HUES48 (cell line): ENCODE results near the gene PTBP3.

Source experiments
- H3K27ac ChIP-seq: one replicate; pipeline ENCODE4 v1.7.0; 2013; ENCODE audit warnings: low read depth, low read length, inconsistent platforms
- H3K27me3 ChIP-seq: 2 replicates; pipeline ENCODE4 v1.6.1; 2013; ENCODE audit warnings: mild to moderate bottlenecking, low read length; ENCODE audit not compliant: control insufficient read depth, insufficient read depth
- H3K36me3 ChIP-seq: 2 replicates; pipeline ENCODE4 v1.6.1; 2013; ENCODE audit warnings: low read length; ENCODE audit not compliant: control insufficient read depth, insufficient read depth
- H3K4me1 ChIP-seq: 2 replicates; pipeline ENCODE4 v1.6.1; 2013; ENCODE audit warnings: mild to moderate bottlenecking, low read length; ENCODE audit not compliant: control insufficient read depth, insufficient read depth
- H3K4me3 ChIP-seq: 2 replicates; pipeline ENCODE4 v1.5.1; 2013; ENCODE audit warnings: mild to moderate bottlenecking, low read depth, low read length
- H3K9ac ChIP-seq: 2 replicates; pipeline ENCODE4 v1.6.1; 2013; ENCODE audit warnings: mild to moderate bottlenecking, low read depth, low read length, moderate library complexity
- H3K9me3 ChIP-seq: 2 replicates; pipeline ENCODE4 v1.6.1; 2013; ENCODE audit warnings: low read length; ENCODE audit not compliant: control insufficient read depth, insufficient read depth

The PTBP3 gene

DNA sequence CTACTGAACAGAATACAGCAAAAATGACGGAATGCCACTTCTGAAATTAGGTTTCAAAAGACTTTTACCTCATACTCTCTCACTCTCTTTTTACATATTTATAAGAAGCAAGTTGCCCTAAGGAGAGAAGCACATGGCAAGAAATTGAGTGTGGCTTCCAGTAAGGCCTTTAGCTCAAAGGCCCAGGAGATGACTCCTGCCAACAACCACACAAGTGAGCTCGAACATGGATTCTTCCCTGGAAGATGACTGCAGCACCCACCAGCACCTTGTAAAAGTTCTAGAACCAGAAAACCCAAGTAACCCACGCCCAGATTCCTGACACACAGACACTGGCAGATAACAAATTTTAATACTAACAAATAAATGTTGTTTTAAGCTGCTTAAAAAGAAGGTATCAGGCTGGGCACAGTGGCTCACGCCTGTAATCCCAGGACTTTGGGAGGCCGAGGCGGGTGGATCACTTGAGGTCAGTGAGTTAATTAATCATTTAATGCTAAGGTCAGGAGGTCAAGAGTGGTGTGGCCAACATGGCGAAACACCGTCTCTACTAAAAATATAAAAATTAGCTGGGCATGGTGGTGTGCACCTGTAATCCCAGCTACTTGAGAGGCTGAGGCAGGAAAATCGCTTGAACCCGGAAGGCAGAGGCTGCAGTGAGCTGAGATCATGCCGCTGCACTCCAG is 17.0 kb downstream of the PTBP3 start:
- Histone ChIP-seq H3K27me3 (no peaks in the 10 kb centered on the region), H3K27ac (no peak overlapping the region), H3K4me1 (peaks cover 7% of the 10 kb centered on the region), H3K9me3 (no peaks in the 10 kb centered on the region), H3K4me3 (no peak overlapping the region), H3K9ac (no peak overlapping the region), H3K36me3 (no peaks in the 10 kb centered on the region)

DNA sequence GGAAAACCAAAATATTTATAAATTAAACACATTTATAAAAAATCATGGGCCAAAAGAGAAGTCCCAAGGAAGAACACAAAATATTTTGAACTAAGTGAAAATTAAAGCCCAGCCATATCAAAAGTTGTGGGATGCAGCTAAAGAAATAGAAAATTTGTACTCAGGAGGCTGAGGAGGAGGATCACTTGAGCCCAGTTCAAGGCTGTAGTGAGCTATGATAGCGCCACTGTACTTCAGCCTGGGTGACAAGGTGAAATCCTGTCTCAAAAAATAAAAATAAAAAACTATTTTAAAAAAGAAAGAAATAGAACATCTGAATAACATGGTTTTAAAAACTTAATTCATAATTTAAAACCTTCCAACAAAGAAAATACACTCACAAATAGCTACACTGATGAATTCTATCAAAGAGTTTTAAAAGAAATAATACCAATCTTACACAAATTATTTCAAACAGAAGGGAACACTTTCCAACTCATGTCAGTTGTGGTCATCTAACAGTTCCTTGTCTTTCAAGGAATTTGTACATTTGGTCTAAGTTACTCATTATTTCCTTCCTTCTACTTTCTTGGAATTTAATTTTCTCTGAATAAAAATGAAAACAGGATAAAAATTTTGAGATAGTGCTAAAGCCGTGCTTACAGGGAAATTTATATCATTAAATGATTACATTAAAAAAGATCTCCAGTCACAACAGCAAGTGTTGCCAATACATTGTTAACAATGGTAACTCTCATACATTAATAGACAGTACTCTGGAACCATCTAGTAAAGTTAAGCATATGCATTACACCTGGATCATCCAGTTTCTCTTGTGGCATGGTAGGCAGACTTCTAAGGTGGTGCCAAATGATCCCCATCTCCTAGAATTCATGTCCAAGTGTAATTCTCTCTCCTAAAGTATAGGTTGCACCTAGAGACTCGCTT is 17.8 kb downstream of the PTBP3 start:
- Histone ChIP-seq H3K36me3 (no peaks in the 10 kb centered on the region), H3K4me3 (no peak overlapping the region), H3K9me3 (no peaks in the 10 kb centered on the region), H3K9ac (no peak overlapping the region), H3K27me3 (no peaks in the 10 kb centered on the region), H3K4me1 (peaks cover 13% of the 10 kb centered on the region), H3K27ac (no peak overlapping the region)

DNA sequence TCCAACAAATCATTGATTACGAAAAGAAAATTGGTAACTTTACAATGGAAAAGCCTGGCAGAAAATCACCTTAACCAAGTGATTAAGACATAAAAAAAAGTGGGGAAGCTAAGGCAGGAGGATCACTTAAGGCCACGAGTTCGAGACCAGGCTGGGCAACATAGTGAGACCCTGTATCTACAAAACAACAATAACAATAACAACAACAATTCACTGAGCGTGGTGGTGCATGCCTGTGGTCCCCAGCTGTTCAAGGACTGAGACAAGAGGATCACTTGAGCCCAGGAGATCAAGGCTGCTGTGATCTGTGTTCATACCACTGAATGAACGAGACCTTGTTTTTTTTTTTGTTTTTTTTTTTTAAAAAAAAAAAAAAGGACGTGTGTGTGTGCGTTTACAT is 21.3 kb downstream of the PTBP3 start:
- Histone ChIP-seq H3K9me3 (no peaks in the 10 kb centered on the region), H3K4me3 (no peak overlapping the region), H3K9ac (no peak overlapping the region), H3K27me3 (no peaks in the 10 kb centered on the region), H3K36me3 (no peaks in the 10 kb centered on the region), H3K4me1 (peaks cover 33% of the 10 kb centered on the region), H3K27ac (no peak overlapping the region)

- no peaks in the 10 kb centered on the region for H3K36me3 ChIP-seq
- H3K9ac ChIP-seq, result no peak overlapping the region
- peaks cover 33% of the 10 kb centered on the region for H3K4me1 ChIP-seq
- H3K27ac ChIP-seq, result peak overlapping the region; percentile 89
- H3K27me3 ChIP-seq, result no peaks in the 10 kb centered on the region
- H3K9me3 ChIP-seq, result no peaks in the 10 kb centered on the region
- H3K4me3 ChIP-seq, result no peak overlapping the region
These were observed 21.9 kb downstream of the PTBP3 start for GRCh38 chr9:112311497-112311896.

GRCh38 chr9:112310826-112311225 is 22.6 kb downstream of the PTBP3 start:
- Histone ChIP-seq H3K9me3 (no peaks in the 10 kb centered on the region), H3K36me3 (no peaks in the 10 kb centered on the region), H3K4me1 (peaks cover 33% of the 10 kb centered on the region), H3K27me3 (no peaks in the 10 kb centered on the region), H3K27ac (peak overlapping the region; percentile 89), H3K9ac (no peak overlapping the region), H3K4me3 (0 out of 2 replicates have a peak overlapping the region, but pooled peaks have one; percentile 10)

DNA sequence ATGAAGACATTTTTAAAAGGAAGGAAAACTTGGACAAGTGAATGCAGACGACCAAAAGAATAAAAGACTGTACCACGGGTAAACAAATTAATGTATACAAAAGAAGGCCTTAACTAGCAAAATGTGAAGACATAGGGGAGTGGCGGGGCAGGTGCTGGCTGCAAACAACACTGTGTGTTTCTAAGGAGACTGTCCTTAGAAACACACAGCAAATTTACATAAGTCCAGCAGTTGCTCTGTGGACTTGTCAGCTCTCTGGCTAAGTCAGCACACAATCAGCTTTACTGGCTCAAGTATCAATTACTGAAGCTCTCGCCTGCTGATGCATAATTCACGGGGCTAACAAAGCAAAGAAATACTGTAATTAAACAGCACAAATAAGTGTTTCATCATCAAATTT is 24.8 kb downstream of the PTBP3 start:
- Histone ChIP-seq H3K27ac (peak overlapping the region; percentile 29), H3K9me3 (no peaks in the 10 kb centered on the region), H3K4me1 (peaks cover 33% of the 10 kb centered on the region), H3K4me3 (no peak overlapping the region), H3K36me3 (no peaks in the 10 kb centered on the region), H3K27me3 (no peaks in the 10 kb centered on the region), H3K9ac (no peak overlapping the region)

GRCh38 chr9:112301420-112301819 is 32.0 kb downstream of the PTBP3 start:
- Histone ChIP-seq H3K4me3 (no peak overlapping the region), H3K27ac (no peak overlapping the region), H3K27me3 (no peaks in the 10 kb centered on the region), H3K4me1 (peaks cover 3% of the 10 kb centered on the region), H3K9me3 (no peaks in the 10 kb centered on the region), H3K9ac (no peak overlapping the region), H3K36me3 (no peaks in the 10 kb centered on the region)

GRCh38 chr9:112299514-112299913 is 33.9 kb downstream of the PTBP3 start:
- no peaks in the 10 kb centered on the region for H3K27me3 ChIP-seq
- H3K9ac ChIP-seq, result no peak overlapping the region
- H3K36me3 ChIP-seq, result 0 out of 2 replicates have a peak, but pooled peaks cover under 1% of the 10 kb centered on the region
- H3K4me3 ChIP-seq, result no peak overlapping the region
- H3K9me3 ChIP-seq, result no peaks in the 10 kb centered on the region
- no peak overlapping the region for H3K27ac ChIP-seq
- H3K4me1 ChIP-seq, result peaks cover 8% of the 10 kb centered on the region

GRCh38 chr9:112296929-112297328 is 36.5 kb downstream of the PTBP3 start:
- Histone ChIP-seq H3K4me3 (no peak overlapping the region), H3K27ac (no peak overlapping the region), H3K4me1 (peaks cover 8% of the 10 kb centered on the region), H3K9me3 (no peaks in the 10 kb centered on the region), H3K36me3 (peaks cover 13% of the 10 kb centered on the region), H3K27me3 (no peaks in the 10 kb centered on the region), H3K9ac (no peak overlapping the region)

DNA sequence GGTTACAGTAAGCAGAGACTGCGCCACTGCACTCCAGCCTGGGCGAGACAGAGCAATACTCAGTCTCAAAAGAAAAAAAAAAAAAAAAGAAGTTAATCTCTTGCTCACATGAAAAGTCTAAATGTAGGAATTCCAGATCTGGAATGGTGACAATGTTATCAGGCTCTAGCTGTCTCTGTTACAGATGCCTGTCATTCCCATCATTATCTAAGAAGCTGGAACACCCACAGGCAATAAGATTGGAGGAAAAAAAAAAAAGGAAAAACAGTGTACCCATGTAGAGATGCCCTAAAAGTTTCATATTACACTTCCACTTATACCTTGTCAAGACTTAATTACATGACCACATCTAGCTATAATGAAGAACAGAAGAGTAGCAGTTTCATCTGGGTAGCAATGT is 38.2 kb downstream of the PTBP3 start:
- H3K36me3 ChIP-seq, result peaks cover 13% of the 10 kb centered on the region

GRCh38 chr9:112288029-112288428 is 45.4 kb downstream of the PTBP3 start:
- H3K9me3 ChIP-seq, result peaks cover 23% of the 10 kb centered on the region
- H3K4me3 ChIP-seq, result no peak overlapping the region
- no peak overlapping the region for H3K9ac ChIP-seq
- peaks cover 9% of the 10 kb centered on the region; the same call in 1 of the 2 replicates for H3K36me3 ChIP-seq
- 0 out of 2 replicates have a peak, but pooled peaks cover 3% of the 10 kb centered on the region for H3K4me1 ChIP-seq
- no peak overlapping the region for H3K27ac ChIP-seq
- no peaks in the 10 kb centered on the region for H3K27me3 ChIP-seq

More for the DNA sequence above, 38.2 kb downstream of the PTBP3 start:
- Histone ChIP-seq H3K4me3 (no peak overlapping the region), H3K9me3 (no peaks in the 10 kb centered on the region), H3K27me3 (no peaks in the 10 kb centered on the region), H3K4me1 (peaks cover 8% of the 10 kb centered on the region), H3K27ac (no peak overlapping the region), H3K9ac (no peak overlapping the region)
